HCEC 1CT (cell line): ENCODE measurements around the gene GREM2.

Experiments
- DNase-seq: peaks from one replicate; pipeline ENCODE4 v3.0.0-alpha.2; 2017

The GREM2 gene

GRCh38 chr1:240555524-240555923 lies 56.4 kb downstream of the GREM2 start:
- no peak for DNase-seq

- no peak for DNase-seq
Measured at GRCh38 chr1:240553351-240553750, 58.6 kb downstream of the GREM2 start.

- DNase-seq: no peak
Measured at GRCh38 chr1:240539769-240540414, 72.1 kb downstream of the GREM2 start.

- no peak for DNase-seq
Measured at GRCh38 chr1:240538776-240539430, 73.1 kb downstream of the GREM2 start.

- no peak for DNase-seq
Measured at GRCh38 chr1:240533154-240533780, 78.7 kb downstream of the GREM2 start.

- DNase-seq: no peak
Measured at GRCh38 chr1:240528591-240528990, 83.4 kb downstream of the GREM2 start.

- DNase-seq: no peak
Measured at GRCh38 chr1:240527086-240527485, 84.9 kb downstream of the GREM2 start.

- DNase-seq: no peak
Measured at GRCh38 chr1:240526312-240526711, 85.6 kb downstream of the GREM2 start.

GRCh38 chr1:240524356-240525069 lies 87.4 kb downstream of the GREM2 start:
- no peak for DNase-seq

GRCh38 chr1:240522122-240522822 lies 89.7 kb downstream of the GREM2 start:
- no peak for DNase-seq

GRCh38 chr1:240517891-240518290 lies 94.1 kb downstream of the GREM2 start:
- no peak for DNase-seq

GRCh38 chr1:240516069-240516468 lies 95.9 kb downstream of the GREM2 start:
- DNase-seq: no peak

- peak; percentile 50 for DNase-seq
Measured at GRCh38 chr1:240515505-240515904, 96.5 kb downstream of the GREM2 start.

GRCh38 chr1:240511789-240512188 lies 100.2 kb downstream of the GREM2 start:
- no peak for DNase-seq

- peak; percentile 11 for DNase-seq
Measured at GRCh38 chr1:240508950-240509349, 103.0 kb downstream of the GREM2 start.

- no peak for DNase-seq
Measured at GRCh38 chr1:240508201-240508600, 103.8 kb downstream of the GREM2 start.

- DNase-seq: no peak
Measured at GRCh38 chr1:240506176-240506575, 105.8 kb downstream of the GREM2 start.

GRCh38 chr1:240503558-240503957 lies 108.4 kb downstream of the GREM2 start:
- no peak for DNase-seq

GRCh38 chr1:240503036-240503435 lies 108.9 kb downstream of the GREM2 start:
- DNase-seq: no peak

- DNase-seq: peak; percentile 37
Measured at GRCh38 chr1:240501115-240501514, 110.8 kb downstream of the GREM2 start.

GRCh38 chr1:240500647-240501046 lies 111.3 kb downstream of the GREM2 start:
- DNase-seq: no peak

GRCh38 chr1:240499012-240499411 lies 112.9 kb downstream of the GREM2 start:
- DNase-seq: peak; percentile 72

GRCh38 chr1:240498335-240498734 lies 113.6 kb downstream of the GREM2 start:
- DNase-seq: no peak
